ENCODE measurements around the gene ADGRV1. TPM values are rescaled to one million over a fixed set of nuclear protein-coding genes. Genes with fewer than 3 reads are reported as not detected.

The ADGRV1 gene
- total and polyA plus RNA-seq, 2 donors (not counting 3 experiments of a cell fraction or from before 2014, with no cell fraction given) = 0.11 to 0.55 TPM

DNA sequence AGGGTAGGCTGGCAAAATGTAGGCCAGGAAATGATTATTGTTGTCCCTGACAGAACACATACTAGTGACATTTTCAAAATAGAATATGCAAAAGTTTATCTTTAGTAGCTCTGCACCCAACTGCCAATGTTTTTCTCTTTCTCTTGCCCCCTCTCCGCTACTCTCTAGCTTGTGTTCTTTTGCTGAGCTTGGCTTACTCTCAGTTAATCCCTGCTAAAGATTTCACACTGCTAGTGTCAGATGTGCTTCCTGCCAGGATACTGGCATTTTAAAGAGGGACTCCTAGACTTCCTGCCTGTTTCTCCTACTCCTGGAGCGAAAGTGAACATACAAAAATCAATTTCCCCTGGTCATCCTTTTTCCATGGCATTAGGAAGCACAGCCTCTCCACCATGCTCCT, 564.1 kb downstream of the ADGRV1 start:
- no peak for FAIRE-seq
- DNase-seq (ENCODE audit: low read depth, low spot score) = peak; percentile 25
- CTCF ChIA-PET = interaction anchor here (1.2 kb wide), 1 partner anchor 12 kb away, joined by 3 read pairs; no protein-coding TSS in a partner anchor

More for the DNA sequence above, 564.1 kb downstream of the ADGRV1 start:
- POLR2A ChIA-PET = no interaction called here
- H3K9ac ChIP-seq (replicated peaks; ENCODE audit: extremely low read depth, insufficient read depth, low read length) = no peak overlapping the region
- no peaks in the 10 kb centered on the region for H4K20me1 ChIP-seq (replicated peaks; ENCODE audit: control insufficient read depth, extremely low read depth, insufficient read depth, low read length)
- no peaks in the 10 kb centered on the region for H3K27me3 ChIP-seq (ENCODE audit: control insufficient read depth in 2 of 2, insufficient read depth in 2 of 2, low read length in 2 of 2)
- no TSS peak for BruUV-seq (replicated peaks)
- H3K9me1 ChIP-seq (replicated peaks; ENCODE audit: control insufficient read depth, extremely low read depth, insufficient read depth, low read length) = no peaks in the 10 kb centered on the region
- H3K79me2 ChIP-seq (ENCODE audit: control insufficient read depth, insufficient read depth, low read length) = no peaks in the 10 kb centered on the region
- dilution Hi-C loops (cut with MboI; ENCODE audit: extremely low pct_ligation_motif_present, low sequenced_read_pairs) = no loop called here
- H3K9me3 ChIP-seq (replicated peaks; ENCODE audit: control insufficient read depth, insufficient read depth, low read length) = no peaks in the 10 kb centered on the region
- intact Hi-C loops (cut with micrococcal nuclease) = no loop called here
- peak overlapping the region; percentile 39 for H2AFZ ChIP-seq (ENCODE audit: low read depth, low read length)
- H3K4me3 ChIP-seq (replicated peaks in 1 of 3; ENCODE audit: insufficient read depth in 1 of 3, low read depth in 1 of 3, low read length in 3 of 3) = no peak overlapping the region
- H3K4me1 ChIP-seq (ENCODE audit: control insufficient read depth, extremely low read depth, insufficient read depth, low read length) = peaks cover 3% of the 10 kb centered on the region
- no peak for TF ChIP-seq POLR2A (IDR thresholded peaks at IDR 0.05; ENCODE audit: low read depth, low read length)
- no peak for TF ChIP-seq POLR2AphosphoS5 (IDR thresholded peaks at IDR 0.05; ENCODE audit: insufficient read depth, low read depth, low read length)
- TF ChIP-seq JUN (IDR thresholded peaks at IDR 0.05; ENCODE audit: borderline replicate concordance, insufficient read depth, insufficient read length, low read depth) = no peak
- no peak for TF ChIP-seq MYC (IDR thresholded peaks at IDR 0.05; ENCODE audit: low read depth, low read length)
- no peak for TF ChIP-seq FOS (IDR thresholded peaks at IDR 0.05; ENCODE audit: borderline replicate concordance, insufficient read depth, low read length)
- TF ChIP-seq EZH2 (IDR thresholded peaks at IDR 0.05; ENCODE audit: borderline replicate concordance, low read depth, low read length, severe bottlenecking) = no peak
- TF ChIP-seq, protein P1, sequence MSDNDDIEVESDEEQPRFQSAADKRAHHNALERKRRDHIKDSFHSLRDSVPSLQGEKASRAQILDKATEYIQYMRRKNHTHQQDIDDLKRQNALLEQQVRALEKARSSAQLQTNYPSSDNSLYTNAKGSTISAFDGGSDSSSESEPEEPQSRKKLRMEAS (IDR thresholded peaks at IDR 0.05; ENCODE audit: insufficient read depth, insufficient read length) = no peak
- TF ChIP-seq GATA2 (IDR thresholded peaks at IDR 0.05; ENCODE audit: insufficient read depth, insufficient read length, low read depth, low read length) = no peak
- TF ChIP-seq, protein P2, sequence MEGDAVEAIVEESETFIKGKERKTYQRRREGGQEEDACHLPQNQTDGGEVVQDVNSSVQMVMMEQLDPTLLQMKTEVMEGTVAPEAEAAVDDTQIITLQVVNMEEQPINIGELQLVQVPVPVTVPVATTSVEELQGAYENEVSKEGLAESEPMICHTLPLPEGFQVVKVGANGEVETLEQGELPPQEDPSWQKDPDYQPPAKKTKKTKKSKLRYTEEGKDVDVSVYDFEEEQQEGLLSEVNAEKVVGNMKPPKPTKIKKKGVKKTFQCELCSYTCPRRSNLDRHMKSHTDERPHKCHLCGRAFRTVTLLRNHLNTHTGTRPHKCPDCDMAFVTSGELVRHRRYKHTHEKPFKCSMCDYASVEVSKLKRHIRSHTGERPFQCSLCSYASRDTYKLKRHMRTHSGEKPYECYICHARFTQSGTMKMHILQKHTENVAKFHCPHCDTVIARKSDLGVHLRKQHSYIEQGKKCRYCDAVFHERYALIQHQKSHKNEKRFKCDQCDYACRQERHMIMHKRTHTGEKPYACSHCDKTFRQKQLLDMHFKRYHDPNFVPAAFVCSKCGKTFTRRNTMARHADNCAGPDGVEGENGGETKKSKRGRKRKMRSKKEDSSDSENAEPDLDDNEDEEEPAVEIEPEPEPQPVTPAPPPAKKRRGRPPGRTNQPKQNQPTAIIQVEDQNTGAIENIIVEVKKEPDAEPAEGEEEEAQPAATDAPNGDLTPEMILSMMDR (IDR thresholded peaks at IDR 0.05; ENCODE audit: extremely low read depth in 1 of 2, insufficient read depth in 1 of 2, low read depth in 1 of 2, low read length in 2 of 2) = no peak
- H3K36me3 ChIP-seq (ENCODE audit: control insufficient read depth in 2 of 2, extremely low read depth in 1 of 2, insufficient read depth in 2 of 2, low read length in 2 of 2) = no peaks in the 10 kb centered on the region
- no peak overlapping the region for H3K27ac ChIP-seq (ENCODE audit: insufficient read depth, low read depth, low read length)
- no peak overlapping the region for H3K4me2 ChIP-seq (ENCODE audit: insufficient read depth, low read length)
